Endothelial cell (in vitro differentiated cells): ENCODE results near the gene NTMT1. TPM values are rescaled to one million over a fixed set of nuclear protein-coding genes. Genes with fewer than 3 reads are reported as not detected.
"Not testable (repeated sequence)": the region's sequence is repeated elsewhere in the genome, so short reads cannot be mapped to it uniquely, and the experiment has no call there.

Experiments used
- DNase-seq: peaks from one replicate; pipeline ENCODE4 v3.0.0; 2021; ENCODE audit warnings: low spot score
- H3K27ac Mint-ChIP-seq: one replicate; pipeline ENCODE4 v1.8.0; 2021; ENCODE audit warnings: mixed read lengths, inconsistent platforms; ENCODE audit not compliant: unreplicated experiment
- H3K27me3 Mint-ChIP-seq: one replicate; pipeline ENCODE4 v1.8.0; 2021; ENCODE audit warnings: mild to moderate bottlenecking, moderate library complexity, mixed read lengths, inconsistent platforms; ENCODE audit not compliant: unreplicated experiment
- H3K36me3 Mint-ChIP-seq: one replicate; pipeline ENCODE4 v1.8.0; 2021; ENCODE audit warnings: mild to moderate bottlenecking, low read depth, mixed read lengths, inconsistent platforms; ENCODE audit not compliant: unreplicated experiment
- H3K4me1 Mint-ChIP-seq: one replicate; pipeline ENCODE4 v1.8.0; 2021; ENCODE audit warnings: mild to moderate bottlenecking, mixed read lengths, inconsistent platforms; ENCODE audit not compliant: unreplicated experiment
- H3K4me3 Mint-ChIP-seq: one replicate; pipeline ENCODE4 v1.8.0; 2021; ENCODE audit warnings: mild to moderate bottlenecking, mixed read lengths, inconsistent platforms; ENCODE audit not compliant: unreplicated experiment
- H3K9me3 Mint-ChIP-seq: one replicate; pipeline ENCODE4 v1.8.0; 2021; ENCODE audit warnings: mixed read lengths, inconsistent platforms; ENCODE audit not compliant: unreplicated experiment
- CTCF ChIP-seq: fragments of 200-600 bp; sonication (generic); IDR thresholded peaks from one replicate; pipeline ENCODE4 v1.5.0; 2021; ENCODE audit warnings: antibody characterized with exemption; ENCODE audit not compliant: unreplicated experiment
- total RNA-seq: library from RNA; stranded (reverse); fragmentation: NEBNext Ultra II Directional; extraction: Animal tissue kit (Norgen Biotek cat#: 25700); gene quantifications from one replicate; pipeline ENCODE4 v1.2.1, GENCODE V29; 2021; ENCODE audit not compliant: unreplicated experiment

Gene NTMT1
- total RNA-seq, 1 donor from 2014 or later = 16.7 TPM

- no peaks in the 10 kb centered on the region for H3K9me3 Mint-ChIP-seq
- no peak for DNase-seq
- H3K4me3 Mint-ChIP-seq = no peak overlapping the region
- TF ChIP-seq CTCF = no peak
- peaks cover 4% of the 10 kb centered on the region for H3K4me1 Mint-ChIP-seq
- H3K36me3 Mint-ChIP-seq = peaks cover 18% of the 10 kb centered on the region
- peaks cover 5% of the 10 kb centered on the region for H3K27me3 Mint-ChIP-seq
- no peak overlapping the region for H3K27ac Mint-ChIP-seq
These were observed 7.2 kb downstream of the NTMT1 start for GRCh38 chr9:129633207-129633606.

- no peak overlapping the region for H3K27ac Mint-ChIP-seq
- H3K9me3 Mint-ChIP-seq = no peaks in the 10 kb centered on the region
- no peak for DNase-seq
- H3K4me1 Mint-ChIP-seq = no peaks in the 10 kb centered on the region
- TF ChIP-seq CTCF = no peak
- H3K4me3 Mint-ChIP-seq = no peak overlapping the region
- H3K36me3 Mint-ChIP-seq = peaks cover 22% of the 10 kb centered on the region
- peaks cover 8% of the 10 kb centered on the region for H3K27me3 Mint-ChIP-seq
These were observed 7.9 kb downstream of the NTMT1 start for GRCh38 chr9:129633848-129634247.

GRCh38 chr9:129635099-129636065 is 9.4 kb downstream of the NTMT1 start:
- Mint-ChIP-seq H3K36me3 (peaks cover 22% of the 10 kb centered on the region), H3K27me3 (peaks cover 8% of the 10 kb centered on the region), H3K27ac (no peak overlapping the region), H3K4me1 (no peaks in the 10 kb centered on the region), H3K9me3 (no peaks in the 10 kb centered on the region), H3K4me3 (peak overlapping the region; percentile 21)
- DNase-seq = no peak
- no peak for TF ChIP-seq CTCF

- not testable (repeated sequence) for H3K4me1 Mint-ChIP-seq, H3K27ac Mint-ChIP-seq, DNase-seq, H3K9me3 Mint-ChIP-seq, H3K4me3 Mint-ChIP-seq
- H3K36me3 Mint-ChIP-seq = peaks cover 26% of the 10 kb centered on the region
- H3K27me3 Mint-ChIP-seq = peaks cover 11% of the 10 kb centered on the region
These were observed 10.4 kb downstream of the NTMT1 start for GRCh38 chr9:129636343-129636742.

GRCh38 chr9:129637102-129637501 is 11.1 kb downstream of the NTMT1 start:
- Mint-ChIP-seq H3K36me3 (peaks cover 27% of the 10 kb centered on the region), H3K9me3 (no peaks in the 10 kb centered on the region), H3K27ac (no peak overlapping the region), H3K27me3 (peaks cover 10% of the 10 kb centered on the region), H3K4me3 (no peak overlapping the region), H3K4me1 (peaks cover 7% of the 10 kb centered on the region)
- no peak for DNase-seq
- no peak for TF ChIP-seq CTCF
